T-cell (primary cell): ENCODE data around the gene ALPL. TPM values are rescaled to one million over a fixed set of nuclear protein-coding genes. Genes with fewer than 3 reads are reported as not detected.
A peak's percentile ranks its signal among the peaks of the same experiment; 100 is the strongest.

Experiments
- ATAC-seq, 4 experiments: fragments of 200-7000 bp in 3 of 4; fragments of 150-1000 bp in 1 of 4; cut with Tn5 transposase; replicated peaks in 1 of 4; 1 replicate in 3 of 4; 2 replicates in 1 of 4; pipeline ENCODE4 v1.10.0; 2021; ENCODE audit warnings: moderate library complexity in 3 of 4, mild to moderate bottlenecking in 2 of 4, moderate number of reproducible peaks in 1 of 4
- CTCF ChIA-PET, 2 donors: fragments of 300-600 bp; sonication (Branson Sonifier 250); formaldehyde crosslinking; loops; one replicate each; lab custom pipeline; 2022; ENCODE audit warnings: antibody characterized with exemption in 2 of 2; lab: Charles Lee
- POLR2A ChIA-PET, 2 donors: fragments of 300-600 bp; sonication (Branson Sonifier 250); formaldehyde crosslinking; loops; one replicate each; lab custom pipeline; 2022; ENCODE audit warnings: antibody characterized with exemption in 2 of 2; lab: Charles Lee
- DNase-seq, 35 experiments: peaks; one replicate each; pipeline versions ENCODE4 v3.0.0 to v3.0.0-alpha.2; 2013 to 2023
- H3K27ac ChIP-seq: one replicate; pipeline ENCODE4 v1.5.1; 2013; ENCODE audit warnings: low read length
- H3K27me3 ChIP-seq, 2 experiments: replicated peaks in 1 of 2; 1 replicate in 1 of 2; 2 replicates in 1 of 2; pipeline versions ENCODE4 v1.6.1 to v1.7.0; 2013; ENCODE audit warnings: low read length in 1 of 2, mixed read lengths in 1 of 2; ENCODE audit not compliant: control insufficient read depth in 2 of 2, insufficient read depth in 2 of 2; ENCODE audit errors: extremely low read depth in 1 of 2
- H3K36me3 ChIP-seq, 2 donors: 1 replicate in 1 of 2; 2 replicates in 1 of 2; pipeline versions ENCODE4 v1.6.1 to v1.7.0; 2013; ENCODE audit warnings: low read length in 1 of 2; ENCODE audit not compliant: control insufficient read depth in 2 of 2, insufficient read depth in 1 of 2; ENCODE audit errors: extremely low read depth in 1 of 2
- H3K4me1 ChIP-seq, 2 experiments: 1 replicate in 1 of 2; 2 replicates in 1 of 2; pipeline versions ENCODE4 v1.6.1 to v1.7.0; 2013; ENCODE audit warnings: low read length in 2 of 2, mixed read lengths in 1 of 2; ENCODE audit not compliant: insufficient read depth in 2 of 2, control insufficient read depth in 1 of 2; ENCODE audit errors: extremely low read depth in 1 of 2
- H3K4me3 ChIP-seq, 2 donors: 1 replicate in 1 of 2; 2 replicates in 1 of 2; pipeline versions ENCODE4 v1.5.1 to v1.7.0; 2013; ENCODE audit warnings: mild to moderate bottlenecking in 2 of 2, low read length in 1 of 2, moderate library complexity in 1 of 2; ENCODE audit not compliant: control insufficient read depth in 1 of 2; ENCODE audit errors: extremely low read depth in 1 of 2
- H3K9me3 ChIP-seq: 2 replicates; pipeline ENCODE4 v1.7.0; 2013
- H3K27ac Mint-ChIP-seq, 2 donors: one replicate each; pipeline ENCODE4 v1.8.0; 2020 to 2021; ENCODE audit warnings: mild to moderate bottlenecking in 2 of 2, mixed read lengths in 2 of 2
- H3K27me3 Mint-ChIP-seq, 2 donors: one replicate each; pipeline ENCODE4 v1.8.0; 2021 to 2022; ENCODE audit warnings: mixed read lengths in 2 of 2
- H3K36me3 Mint-ChIP-seq: one replicate; pipeline ENCODE4 v1.8.0; 2021; ENCODE audit warnings: mixed read lengths
- H3K4me1 Mint-ChIP-seq, 3 donors: one replicate each; pipeline ENCODE4 v1.8.0; 2020 to 2022; ENCODE audit warnings: mixed read lengths in 3 of 3, mild to moderate bottlenecking in 1 of 3
- H3K4me3 Mint-ChIP-seq, 3 donors: one replicate each; pipeline ENCODE4 v1.8.0; 2020 to 2022; ENCODE audit warnings: mild to moderate bottlenecking in 3 of 3, mixed read lengths in 3 of 3, moderate library complexity in 3 of 3
- H3K9me3 Mint-ChIP-seq, 3 donors: one replicate each; pipeline ENCODE4 v1.8.0; 2020 to 2022; ENCODE audit warnings: mixed read lengths in 3 of 3
- WGBS: methylation state at CpG from one replicate; pipeline ENCODE4 v1.1.5; 2013; ENCODE audit warnings: missing lambda C conversion rate; ENCODE audit not compliant: insufficient coverage; 5-methylcytosine and 5-hydroxymethylcytosine counted together
- total RNA-seq, 35 experiments: library from RNA in 6 of 35; stranded (reverse) in 6 of 35; fragments of 120-200 nt in 1 of 35; gene quantifications; one replicate each; pipeline versions ENCODE4 v1.2.1 to v1.2.4 and lab custom pipeline; 2013 to 2026

The ALPL gene
- total RNA-seq, 5 donors from 2014 or later (not counting 1 experiment from before 2014, with no cell fraction given): 0.20 to 0.44 (median 0.41) TPM; not detected in 2

- H3K27me3 ChIP-seq: peaks cover 0 to 40% of the 10 kb centered on the region in 2 experiments
- ATAC-seq (no peak), DNase-seq (no peak)
- Mint-ChIP-seq H3K4me1 (no peaks in the 10 kb centered on the region), H3K4me3 (no peak overlapping the region), H3K27me3 (peaks cover 20 to 25% of the 10 kb centered on the region in 2 donors), H3K27ac (no peak overlapping the region), H3K9me3 (no peaks in the 10 kb centered on the region), H3K36me3 (no peaks in the 10 kb centered on the region)
- H3K27ac ChIP-seq: no peak overlapping the region
- H3K9me3 ChIP-seq: no peaks in the 10 kb centered on the region
- CTCF ChIA-PET: no interaction called here
- WGBS: 39% methylated on average over 2 of the region's 10 CpGs
- H3K4me3 ChIP-seq: no peak overlapping the region
- POLR2A ChIA-PET: no interaction called here
- H3K4me1 ChIP-seq: no peaks in the 10 kb centered on the region
- H3K36me3 ChIP-seq: no peaks in the 10 kb centered on the region
Observed at GRCh38 chr1:21584096-21584495, 74.9 kb downstream of the ALPL start.

- DNase-seq (no peak), ATAC-seq (no peak)
- peak overlapping the region in 1 of 2 donors; percentile 46 for H3K27ac Mint-ChIP-seq
- H3K4me1 Mint-ChIP-seq: no peaks in the 10 kb centered on the region
- Histone ChIP-seq H3K4me3 (no peak overlapping the region), H3K27ac (no peak overlapping the region), H3K9me3 (no peaks in the 10 kb centered on the region), H3K4me1 (no peaks in the 10 kb centered on the region), H3K36me3 (no peaks in the 10 kb centered on the region), H3K27me3 (peaks cover 0 to 45% of the 10 kb centered on the region in 2 experiments)
- H3K36me3 Mint-ChIP-seq: no peaks in the 10 kb centered on the region
- H3K9me3 Mint-ChIP-seq: no peaks in the 10 kb centered on the region
- H3K27me3 Mint-ChIP-seq: peaks cover 24 to 26% of the 10 kb centered on the region in 2 donors
- WGBS: 74% methylated on average over 9 of the region's 9 CpGs
- H3K4me3 Mint-ChIP-seq: no peak overlapping the region
- ChIA-PET CTCF (interaction anchor here in 1 of 2 donors (0.6 kb wide), 1 partner anchor 1006 kb away, joined by 5 read pairs; no protein-coding TSS in a partner anchor), POLR2A (no interaction called here)
Observed at GRCh38 chr1:21585037-21585436, 75.8 kb downstream of the ALPL start.

GRCh38 chr1:21586222-21586621 is 77.0 kb downstream of the ALPL start:
- DNase-seq (no peak), ATAC-seq (no peak)
- Histone ChIP-seq H3K27ac (no peak overlapping the region), H3K9me3 (no peaks in the 10 kb centered on the region), H3K4me3 (no peak overlapping the region), H3K27me3 (peaks cover 0 to 50% of the 10 kb centered on the region in 2 experiments), H3K4me1 (no peaks in the 10 kb centered on the region), H3K36me3 (no peaks in the 10 kb centered on the region)
- Mint-ChIP-seq H3K27ac (no peak overlapping the region), H3K4me3 (no peak overlapping the region), H3K36me3 (no peaks in the 10 kb centered on the region), H3K9me3 (no peaks in the 10 kb centered on the region), H3K4me1 (peaks cover 0 to 4% (median 3%) of the 10 kb centered on the region in 3 donors), H3K27me3 (peaks cover 26 to 31% of the 10 kb centered on the region in 2 donors)
- 78% methylated on average over 8 of the region's 12 CpGs for WGBS
- ChIA-PET CTCF (no interaction called here), POLR2A (no interaction called here)

- Mint-ChIP-seq H3K9me3 (no peaks in the 10 kb centered on the region), H3K4me3 (no peak overlapping the region), H3K27ac (no peak overlapping the region), H3K4me1 (peaks cover 0 to 4% (median 3%) of the 10 kb centered on the region in 3 donors), H3K36me3 (no peaks in the 10 kb centered on the region), H3K27me3 (peaks cover 20 to 33% of the 10 kb centered on the region in 2 donors)
- Histone ChIP-seq H3K4me1 (no peaks in the 10 kb centered on the region), H3K27me3 (peaks cover 0 to 56% of the 10 kb centered on the region in 2 experiments), H3K27ac (no peak overlapping the region), H3K4me3 (no peak overlapping the region), H3K36me3 (no peaks in the 10 kb centered on the region), H3K9me3 (no peaks in the 10 kb centered on the region)
- ChIA-PET POLR2A (no interaction called here), CTCF (no interaction called here)
- ATAC-seq (no peak), DNase-seq (no peak)
- 53% methylated on average over 19 of the region's 24 CpGs for whole genome bisulfite sequencing
Observed at GRCh38 chr1:21586846-21587601, 77.8 kb downstream of the ALPL start.

GRCh38 chr1:21587602-21587953 is 78.4 kb downstream of the ALPL start:
- Mint-ChIP-seq H3K9me3 (no peaks in the 10 kb centered on the region), H3K4me1 (peaks cover 0 to 4% (median 3%) of the 10 kb centered on the region in 3 donors), H3K27me3 (peaks cover 20 to 36% of the 10 kb centered on the region in 2 donors), H3K36me3 (no peaks in the 10 kb centered on the region), H3K4me3 (no peak overlapping the region), H3K27ac (no peak overlapping the region)
- no peak for ATAC-seq
- no peak overlapping the region for H3K4me3 ChIP-seq
- no peaks in the 10 kb centered on the region for H3K4me1 ChIP-seq
- no peaks in the 10 kb centered on the region for H3K36me3 ChIP-seq
- WGBS: 77% methylated on average over 5 of the region's 5 CpGs
- H3K27me3 ChIP-seq: peaks cover 0 to 59% of the 10 kb centered on the region in 2 experiments
- DNase-seq: no peak
- ChIA-PET CTCF (no interaction called here), POLR2A (no interaction called here)
- H3K9me3 ChIP-seq: no peaks in the 10 kb centered on the region
- H3K27ac ChIP-seq: no peak overlapping the region

GRCh38 chr1:21589618-21590017 is 80.4 kb downstream of the ALPL start:
- no peak for DNase-seq
- peaks cover 0 to 64% of the 10 kb centered on the region in 2 experiments for H3K27me3 ChIP-seq
- no peak overlapping the region for H3K27ac ChIP-seq
- ChIA-PET CTCF (no interaction called here), POLR2A (no interaction called here)
- H3K36me3 Mint-ChIP-seq: no peaks in the 10 kb centered on the region
- H3K9me3 ChIP-seq: no peaks in the 10 kb centered on the region
- no peak overlapping the region for H3K4me3 Mint-ChIP-seq
- peaks cover 0 to 4% (median 3%) of the 10 kb centered on the region in 3 donors for H3K4me1 Mint-ChIP-seq
- ATAC-seq: no peak
- peaks cover 16 to 39% of the 10 kb centered on the region in 2 donors for H3K27me3 Mint-ChIP-seq
- no peak overlapping the region for H3K27ac Mint-ChIP-seq
- no peaks in the 10 kb centered on the region for H3K36me3 ChIP-seq
- 71% methylated on average over 1 of the region's 5 CpGs for WGBS
- no peaks in the 10 kb centered on the region for H3K4me1 ChIP-seq
- no peak overlapping the region for H3K4me3 ChIP-seq
- no peaks in the 10 kb centered on the region for H3K9me3 Mint-ChIP-seq
